Duodenal mucosa (tissue), 2 donors: Measurements from ENCODE around the gene TSPAN16.

Experiments
- H3K27ac ChIP-seq: one replicate; pipeline ENCODE4 v1.7.0; 2013; ENCODE audit warnings: low read depth, low read length
- H3K27me3 ChIP-seq, 2 donors: one replicate each; pipeline ENCODE4 v1.7.0; 2013; ENCODE audit warnings: low read length in 2 of 2, control low read depth in 1 of 2; ENCODE audit not compliant: insufficient read depth in 2 of 2, control insufficient read depth in 1 of 2
- H3K36me3 ChIP-seq, 2 donors: one replicate each; pipeline ENCODE4 v1.7.0; 2013; ENCODE audit warnings: low read length in 2 of 2, control low read depth in 1 of 2; ENCODE audit not compliant: insufficient read depth in 2 of 2, control insufficient read depth in 1 of 2
- H3K4me1 ChIP-seq, 2 donors: one replicate each; pipeline ENCODE4 v1.7.0; 2013; ENCODE audit warnings: low read length in 2 of 2, control low read depth in 1 of 2; ENCODE audit not compliant: insufficient read depth in 2 of 2, control insufficient read depth in 1 of 2
- H3K4me3 ChIP-seq, 2 donors: one replicate each; pipeline ENCODE4 v1.7.0; 2013; ENCODE audit warnings: low read length in 2 of 2, low read depth in 1 of 2
- H3K9ac ChIP-seq, 2 donors: one replicate each; pipeline ENCODE4 v1.7.0; 2013; ENCODE audit warnings: low read length in 2 of 2, low read depth in 1 of 2
- H3K9me3 ChIP-seq, 2 donors: one replicate each; pipeline ENCODE4 v1.7.0; 2013; ENCODE audit warnings: low read length in 2 of 2, control low read depth in 1 of 2; ENCODE audit not compliant: control insufficient read depth in 1 of 2

TSPAN16 gene, protein sequence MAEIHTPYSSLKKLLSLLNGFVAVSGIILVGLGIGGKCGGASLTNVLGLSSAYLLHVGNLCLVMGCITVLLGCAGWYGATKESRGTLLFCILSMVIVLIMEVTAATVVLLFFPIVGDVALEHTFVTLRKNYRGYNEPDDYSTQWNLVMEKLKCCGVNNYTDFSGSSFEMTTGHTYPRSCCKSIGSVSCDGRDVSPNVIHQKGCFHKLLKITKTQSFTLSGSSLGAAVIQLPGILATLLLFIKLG

DNA sequence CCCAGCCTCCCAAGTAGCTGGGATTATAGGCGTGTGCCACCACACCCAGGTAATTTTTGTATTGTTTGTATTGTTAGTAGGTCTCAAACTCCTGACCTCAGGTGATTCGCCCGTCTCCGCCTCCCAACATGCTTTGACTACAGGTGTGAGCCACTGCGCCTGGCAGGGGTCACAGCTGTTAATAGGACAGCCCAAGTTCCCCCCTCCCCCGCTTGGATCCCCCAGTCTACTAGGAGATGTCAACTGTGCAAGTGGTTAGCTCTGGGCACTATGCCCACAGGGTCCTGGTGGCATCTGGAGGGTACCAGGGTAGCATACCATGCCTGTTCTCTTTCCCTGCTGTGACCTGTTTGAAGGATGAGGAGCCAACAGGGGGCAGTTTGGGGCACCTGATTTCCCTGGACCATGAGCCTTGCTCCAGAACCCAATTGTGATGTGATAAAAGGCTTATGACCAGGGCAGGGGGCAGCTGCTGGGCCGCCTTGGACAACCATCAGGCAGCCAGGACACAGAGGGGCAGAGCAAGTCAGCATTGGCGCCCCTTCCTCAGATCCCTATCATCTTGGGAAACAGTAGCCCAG, at the start of gene TSPAN16:
TSPAN16 (plus strand) TSS at position 496 of the 581 bp plus-strand sequence. CDS start 138 bp downstream, outside the sequence.
- H3K4me3 ChIP-seq = no peak within 1 kb of the TSS
- no peak within 1 kb of the TSS for H3K27ac ChIP-seq
- no peak within 1 kb of the TSS for H3K9ac ChIP-seq
- H3K4me1 ChIP-seq = peaks cover 0 to 10% of the 10 kb centered on the region in 2 donors
- H3K27me3 ChIP-seq = no peaks in the 10 kb centered on the region
- H3K36me3 ChIP-seq = no peaks in the 10 kb centered on the region
- no peaks in the 10 kb centered on the region for H3K9me3 ChIP-seq

- Histone ChIP-seq H3K27ac (no peak overlapping the region), H3K9me3 (no peaks in the 10 kb centered on the region), H3K4me3 (no peak overlapping the region), H3K4me1 (peaks cover 0 to 6% of the 10 kb centered on the region in 2 donors), H3K27me3 (no peaks in the 10 kb centered on the region), H3K36me3 (peaks cover 6 to 47% of the 10 kb centered on the region in 2 donors), H3K9ac (no peak overlapping the region)
Measured at GRCh38 chr19:11246941-11247340, 49.0 kb upstream of the TSPAN16 start.

- Histone ChIP-seq H3K9me3 (no peaks in the 10 kb centered on the region), H3K27me3 (no peaks in the 10 kb centered on the region), H3K9ac (no peak overlapping the region), H3K4me1 (peaks cover 0 to 6% of the 10 kb centered on the region in 2 donors), H3K36me3 (peaks cover 6 to 50% of the 10 kb centered on the region in 2 donors), H3K4me3 (no peak overlapping the region), H3K27ac (no peak overlapping the region)
Measured at GRCh38 chr19:11247391-11247790, 48.6 kb upstream of the TSPAN16 start.

GRCh38 chr19:11247934-11248333, 48.0 kb upstream of the TSPAN16 start:
- Histone ChIP-seq H3K27me3 (no peaks in the 10 kb centered on the region), H3K9me3 (no peaks in the 10 kb centered on the region), H3K4me1 (peaks cover 0 to 6% of the 10 kb centered on the region in 2 donors), H3K36me3 (peaks cover 6 to 52% of the 10 kb centered on the region in 2 donors), H3K27ac (no peak overlapping the region), H3K4me3 (no peak overlapping the region), H3K9ac (no peak overlapping the region)

- Histone ChIP-seq H3K9me3 (no peaks in the 10 kb centered on the region), H3K9ac (no peak overlapping the region), H3K4me1 (peaks cover 0 to 1% of the 10 kb centered on the region in 2 donors), H3K36me3 (peaks cover 12 to 51% of the 10 kb centered on the region in 2 donors), H3K4me3 (no peak overlapping the region), H3K27me3 (no peaks in the 10 kb centered on the region), H3K27ac (no peak overlapping the region)
Measured at GRCh38 chr19:11248852-11249251, 47.1 kb upstream of the TSPAN16 start.

GRCh38 chr19:11251217-11251616, 44.7 kb upstream of the TSPAN16 start:
- H3K27ac ChIP-seq = no peak overlapping the region
- H3K4me3 ChIP-seq = no peak overlapping the region
- no peaks in the 10 kb centered on the region for H3K9me3 ChIP-seq
- H3K36me3 ChIP-seq = peaks cover 12 to 51% of the 10 kb centered on the region in 2 donors
- no peaks in the 10 kb centered on the region for H3K4me1 ChIP-seq
- no peak overlapping the region for H3K9ac ChIP-seq
- no peaks in the 10 kb centered on the region for H3K27me3 ChIP-seq

DNA sequence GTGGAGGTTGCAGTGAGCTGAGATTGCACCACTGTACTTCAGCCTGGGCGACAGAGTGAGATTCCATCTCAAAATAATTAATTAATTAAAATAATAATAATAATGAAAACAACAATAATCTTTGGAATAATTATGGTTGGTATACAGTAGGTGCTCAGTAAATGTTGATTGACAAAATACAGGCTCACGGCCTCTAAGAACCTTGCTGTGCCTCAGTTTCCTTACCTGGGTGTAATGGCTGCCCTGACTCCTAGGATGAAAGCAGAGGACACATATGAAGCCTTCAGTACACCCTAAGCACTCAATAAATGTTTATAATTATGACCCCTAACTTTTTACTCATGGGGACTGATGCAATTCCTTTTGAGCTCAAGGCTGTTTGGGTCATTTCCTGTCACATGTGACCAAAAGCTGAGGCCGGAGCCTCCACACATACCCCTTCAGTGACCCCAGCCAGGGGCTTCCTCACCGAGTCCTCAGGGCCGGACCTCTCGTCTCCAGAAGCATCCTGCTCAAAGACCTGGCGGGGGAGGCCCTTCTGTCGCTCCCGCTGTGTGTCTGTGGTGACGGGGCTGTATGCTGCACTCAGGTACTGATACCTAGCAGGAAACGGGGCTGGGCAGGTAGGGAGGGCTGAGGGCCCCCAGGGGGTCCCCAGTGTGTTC, 44.2 kb upstream of the TSPAN16 start:
- Histone ChIP-seq H3K9me3 (no peaks in the 10 kb centered on the region), H3K4me3 (no peak overlapping the region), H3K9ac (no peak overlapping the region), H3K4me1 (no peaks in the 10 kb centered on the region), H3K36me3 (peaks cover 12 to 48% of the 10 kb centered on the region in 2 donors), H3K27ac (no peak overlapping the region), H3K27me3 (no peaks in the 10 kb centered on the region)

DNA sequence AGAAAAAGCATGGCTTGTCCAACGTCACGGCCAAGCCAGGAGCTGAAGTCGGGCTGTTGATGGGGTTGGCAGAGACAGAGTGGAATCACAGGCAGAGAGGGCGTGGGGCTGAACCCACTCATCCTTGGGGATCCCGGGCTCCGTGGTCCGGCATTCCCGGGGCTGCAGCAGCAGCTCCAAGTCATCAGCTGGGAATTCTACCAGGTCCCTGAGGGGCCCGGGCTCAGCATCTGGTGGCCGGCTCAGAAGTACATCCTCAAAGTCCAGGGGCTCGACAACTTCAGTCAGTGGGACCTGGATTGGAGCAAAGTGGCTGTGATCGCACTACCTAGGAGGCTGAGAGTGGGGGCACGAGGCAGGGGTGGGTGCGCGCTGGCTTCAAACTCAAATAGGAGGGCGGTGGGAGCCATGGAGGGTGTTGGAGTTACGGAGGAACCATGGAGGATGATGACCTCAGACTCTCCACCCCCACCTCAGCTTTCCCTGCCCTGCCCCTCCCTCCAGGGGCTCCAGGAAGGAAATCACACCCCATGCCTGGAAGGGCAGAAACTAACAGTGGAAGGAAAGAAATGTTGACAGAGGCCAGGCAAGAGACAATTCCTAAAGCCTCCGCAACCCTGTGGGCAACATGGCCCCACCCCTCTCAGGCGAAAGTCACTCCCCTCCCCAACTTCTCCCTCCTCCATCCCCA, 43.1 kb upstream of the TSPAN16 start:
- H3K4me1 ChIP-seq = no peaks in the 10 kb centered on the region
- H3K27me3 ChIP-seq = no peaks in the 10 kb centered on the region
- H3K9ac ChIP-seq = no peak overlapping the region
- H3K4me3 ChIP-seq = no peak overlapping the region
- peaks cover 12 to 40% of the 10 kb centered on the region in 2 donors for H3K36me3 ChIP-seq
- no peaks in the 10 kb centered on the region for H3K9me3 ChIP-seq
- H3K27ac ChIP-seq = no peak overlapping the region

GRCh38 chr19:11254666-11255065, 41.3 kb upstream of the TSPAN16 start:
- H3K4me3 ChIP-seq = no peak overlapping the region
- H3K9me3 ChIP-seq = no peaks in the 10 kb centered on the region
- no peak overlapping the region for H3K9ac ChIP-seq
- H3K27ac ChIP-seq = no peak overlapping the region
- peaks cover 12 to 29% of the 10 kb centered on the region in 2 donors for H3K36me3 ChIP-seq
- H3K4me1 ChIP-seq = no peaks in the 10 kb centered on the region
- H3K27me3 ChIP-seq = no peaks in the 10 kb centered on the region

- Histone ChIP-seq H3K36me3 (peaks cover 5 to 17% of the 10 kb centered on the region in 2 donors), H3K9me3 (no peaks in the 10 kb centered on the region), H3K4me1 (no peaks in the 10 kb centered on the region), H3K9ac (no peak overlapping the region), H3K4me3 (no peak overlapping the region), H3K27ac (no peak overlapping the region), H3K27me3 (no peaks in the 10 kb centered on the region)
Measured at GRCh38 chr19:11256189-11256588, 39.8 kb upstream of the TSPAN16 start.
